ENCODE results near the gene EPB41L4A.

DNA sequence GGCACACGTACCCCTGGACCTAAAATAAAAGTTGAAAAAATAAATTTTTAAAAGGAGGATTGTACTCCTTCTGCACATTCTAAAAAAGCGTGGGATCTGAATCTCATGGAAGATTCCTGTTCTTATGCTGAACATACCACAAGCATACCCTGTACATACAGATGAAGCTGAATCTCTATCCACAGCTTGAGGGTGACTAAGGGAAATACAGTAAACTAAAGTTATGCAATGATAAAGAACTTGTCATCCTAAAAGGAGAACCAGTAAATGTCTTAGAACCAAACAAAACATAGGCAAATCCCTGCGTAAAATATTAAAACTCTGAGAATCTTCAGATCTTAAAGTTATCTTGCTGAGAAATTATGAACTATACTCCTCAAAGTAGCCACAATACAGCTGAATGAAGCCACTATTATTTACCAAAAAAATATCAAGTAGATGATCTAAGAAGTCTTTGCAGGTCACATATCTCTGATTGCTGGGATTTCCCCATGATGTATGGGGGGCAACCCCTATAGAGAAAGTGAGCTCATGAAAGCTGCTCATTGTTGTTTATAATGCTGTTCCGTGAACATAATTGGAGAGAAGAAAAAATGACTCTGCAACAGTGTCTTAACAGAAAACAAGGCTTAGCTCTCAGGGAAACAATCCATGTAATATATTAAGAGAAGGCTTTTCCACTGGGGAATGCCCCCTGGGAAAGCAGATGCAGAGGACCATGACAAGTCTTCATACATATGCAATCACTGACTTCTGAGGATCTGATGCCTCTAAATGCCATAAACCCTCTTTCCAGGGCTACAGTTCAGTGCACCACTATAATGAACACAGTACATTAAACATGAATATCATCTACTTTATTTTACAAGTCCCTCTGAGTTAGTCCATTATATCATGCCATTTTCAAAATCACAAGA, 210.1 kb downstream of the EPB41L4A start:
- TF ChIP-seq POLR2A (IDR thresholded peaks at IDR 0.05; ENCODE audit: low read length) (no peak), GATA1 (IDR thresholded peaks at IDR 0.05; ENCODE audit: low read depth, low read length) (no peak)
